HL-60 (cell line): ENCODE data around the gene MAP7.

Experiments
- DNase-seq, 2 experiments: peaks; one replicate each; pipeline ENCODE4 v3.0.0-alpha.2; 2010 to 2020; ENCODE audit warnings: low read depth in 1 of 2, low spot score in 1 of 2
- H3K27ac ChIP-seq: fragments of 250-450 bp; sonication (Bioruptor Pico); replicated peaks from 2 replicates; pipeline ENCODE4 v1.5.1; 2020; ENCODE audit warnings: mild to moderate bottlenecking, moderate library complexity
- H3K27me3 ChIP-seq: fragments of 250-450 bp; sonication (Bioruptor Pico); 2 replicates; pipeline ENCODE4 v1.5.1; 2021; ENCODE audit warnings: mild to moderate bottlenecking, moderate library complexity; ENCODE audit not compliant: insufficient read depth, poor library complexity, severe bottlenecking
- H3K4me3 ChIP-seq: replicated peaks from 2 replicates; pipeline ENCODE4 v1.5.1; 2011; ENCODE audit warnings: mild to moderate bottlenecking, control low read depth, low read length; ENCODE audit not compliant: insufficient read depth
- GABPA ChIP-seq: IDR thresholded peaks from 2 replicates; pipeline ENCODE4 v1.6.1; 2012; ENCODE audit warnings: low read depth
- POLR2AphosphoS5 ChIP-seq: IDR thresholded peaks from 2 replicates; pipeline ENCODE4 v1.6.1; 2012; ENCODE audit warnings: low read depth
- SPI1 ChIP-seq: IDR thresholded peaks from 2 replicates; pipeline ENCODE4 v1.6.1; 2012; ENCODE audit warnings: low read depth, mild to moderate bottlenecking, borderline replicate concordance
- TF ChIP-seq, protein P1 (sequence below): IDR thresholded peaks from 2 replicates; pipeline ENCODE4 v1.6.1; 2012; ENCODE audit warnings: low read depth; ENCODE audit not compliant: insufficient replicate concordance
- TF ChIP-seq, protein P2 (sequence below): IDR thresholded peaks from one replicate; pipeline ENCODE4 v1.5.1; 2011; ENCODE audit warnings: low read length, control low read depth, inconsistent platforms; ENCODE audit not compliant: insufficient read depth

The MAP7 gene

DNA sequence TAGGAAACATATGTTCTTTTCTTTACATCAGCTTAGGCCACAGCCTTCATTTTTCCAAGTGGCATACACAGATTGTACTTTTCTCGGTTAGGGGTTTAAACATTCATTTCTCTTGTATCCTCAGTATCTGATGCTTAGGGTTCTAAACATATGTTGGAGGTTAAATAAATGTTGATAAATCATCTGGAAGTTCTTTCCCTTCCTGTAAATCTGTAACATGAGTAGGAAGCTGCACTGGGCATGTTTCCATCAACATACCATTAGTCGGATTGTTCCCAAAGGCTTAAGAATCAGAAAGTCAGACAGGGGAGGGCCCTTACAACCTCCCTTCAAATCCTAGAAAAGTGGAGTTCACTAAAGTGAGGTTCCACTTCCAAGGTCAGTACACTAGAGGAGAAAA, 205.8 kb downstream of the MAP7 start:
- DNase-seq, result no peak
- Histone ChIP-seq H3K4me3 (no peak overlapping the region), H3K27ac (no peak overlapping the region), H3K27me3 (no peaks in the 10 kb centered on the region)
- TF ChIP-seq POLR2AphosphoS5 (no peak), GABPA (no peak), SPI1 (no peak)
- TF ChIP-seq, protein P1, sequence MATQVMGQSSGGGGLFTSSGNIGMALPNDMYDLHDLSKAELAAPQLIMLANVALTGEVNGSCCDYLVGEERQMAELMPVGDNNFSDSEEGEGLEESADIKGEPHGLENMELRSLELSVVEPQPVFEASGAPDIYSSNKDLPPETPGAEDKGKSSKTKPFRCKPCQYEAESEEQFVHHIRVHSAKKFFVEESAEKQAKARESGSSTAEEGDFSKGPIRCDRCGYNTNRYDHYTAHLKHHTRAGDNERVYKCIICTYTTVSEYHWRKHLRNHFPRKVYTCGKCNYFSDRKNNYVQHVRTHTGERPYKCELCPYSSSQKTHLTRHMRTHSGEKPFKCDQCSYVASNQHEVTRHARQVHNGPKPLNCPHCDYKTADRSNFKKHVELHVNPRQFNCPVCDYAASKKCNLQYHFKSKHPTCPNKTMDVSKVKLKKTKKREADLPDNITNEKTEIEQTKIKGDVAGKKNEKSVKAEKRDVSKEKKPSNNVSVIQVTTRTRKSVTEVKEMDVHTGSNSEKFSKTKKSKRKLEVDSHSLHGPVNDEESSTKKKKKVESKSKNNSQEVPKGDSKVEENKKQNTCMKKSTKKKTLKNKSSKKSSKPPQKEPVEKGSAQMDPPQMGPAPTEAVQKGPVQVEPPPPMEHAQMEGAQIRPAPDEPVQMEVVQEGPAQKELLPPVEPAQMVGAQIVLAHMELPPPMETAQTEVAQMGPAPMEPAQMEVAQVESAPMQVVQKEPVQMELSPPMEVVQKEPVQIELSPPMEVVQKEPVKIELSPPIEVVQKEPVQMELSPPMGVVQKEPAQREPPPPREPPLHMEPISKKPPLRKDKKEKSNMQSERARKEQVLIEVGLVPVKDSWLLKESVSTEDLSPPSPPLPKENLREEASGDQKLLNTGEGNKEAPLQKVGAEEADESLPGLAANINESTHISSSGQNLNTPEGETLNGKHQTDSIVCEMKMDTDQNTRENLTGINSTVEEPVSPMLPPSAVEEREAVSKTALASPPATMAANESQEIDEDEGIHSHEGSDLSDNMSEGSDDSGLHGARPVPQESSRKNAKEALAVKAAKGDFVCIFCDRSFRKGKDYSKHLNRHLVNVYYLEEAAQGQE, result no peak
- TF ChIP-seq, protein P2, sequence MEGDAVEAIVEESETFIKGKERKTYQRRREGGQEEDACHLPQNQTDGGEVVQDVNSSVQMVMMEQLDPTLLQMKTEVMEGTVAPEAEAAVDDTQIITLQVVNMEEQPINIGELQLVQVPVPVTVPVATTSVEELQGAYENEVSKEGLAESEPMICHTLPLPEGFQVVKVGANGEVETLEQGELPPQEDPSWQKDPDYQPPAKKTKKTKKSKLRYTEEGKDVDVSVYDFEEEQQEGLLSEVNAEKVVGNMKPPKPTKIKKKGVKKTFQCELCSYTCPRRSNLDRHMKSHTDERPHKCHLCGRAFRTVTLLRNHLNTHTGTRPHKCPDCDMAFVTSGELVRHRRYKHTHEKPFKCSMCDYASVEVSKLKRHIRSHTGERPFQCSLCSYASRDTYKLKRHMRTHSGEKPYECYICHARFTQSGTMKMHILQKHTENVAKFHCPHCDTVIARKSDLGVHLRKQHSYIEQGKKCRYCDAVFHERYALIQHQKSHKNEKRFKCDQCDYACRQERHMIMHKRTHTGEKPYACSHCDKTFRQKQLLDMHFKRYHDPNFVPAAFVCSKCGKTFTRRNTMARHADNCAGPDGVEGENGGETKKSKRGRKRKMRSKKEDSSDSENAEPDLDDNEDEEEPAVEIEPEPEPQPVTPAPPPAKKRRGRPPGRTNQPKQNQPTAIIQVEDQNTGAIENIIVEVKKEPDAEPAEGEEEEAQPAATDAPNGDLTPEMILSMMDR, result no peak

DNA sequence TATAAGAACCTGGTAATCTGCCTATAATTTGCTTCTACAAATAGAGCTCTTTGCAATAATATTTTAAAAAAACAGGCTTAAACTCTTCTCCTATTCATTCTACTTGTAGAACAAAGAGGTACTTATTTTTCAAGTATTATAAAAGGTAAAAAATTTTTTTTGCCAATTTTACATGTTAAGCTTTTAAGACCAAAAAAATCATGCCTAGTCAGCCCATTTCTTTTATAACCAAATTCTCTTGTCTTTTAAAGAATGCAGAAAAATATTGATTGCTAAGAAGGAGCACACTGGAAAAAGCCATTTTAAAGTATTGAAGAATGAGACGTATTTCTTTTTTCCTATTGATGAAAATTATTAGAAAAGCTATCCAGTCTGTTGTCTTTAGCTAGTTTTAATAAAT, 206.5 kb downstream of the MAP7 start:
- TF ChIP-seq, protein P1, result no peak
- TF ChIP-seq, protein P2, result no peak
- TF ChIP-seq SPI1, result no peak
- Histone ChIP-seq H3K27me3 (no peaks in the 10 kb centered on the region), H3K27ac (no peak overlapping the region), H3K4me3 (no peak overlapping the region)
- no peak for DNase-seq

DNA sequence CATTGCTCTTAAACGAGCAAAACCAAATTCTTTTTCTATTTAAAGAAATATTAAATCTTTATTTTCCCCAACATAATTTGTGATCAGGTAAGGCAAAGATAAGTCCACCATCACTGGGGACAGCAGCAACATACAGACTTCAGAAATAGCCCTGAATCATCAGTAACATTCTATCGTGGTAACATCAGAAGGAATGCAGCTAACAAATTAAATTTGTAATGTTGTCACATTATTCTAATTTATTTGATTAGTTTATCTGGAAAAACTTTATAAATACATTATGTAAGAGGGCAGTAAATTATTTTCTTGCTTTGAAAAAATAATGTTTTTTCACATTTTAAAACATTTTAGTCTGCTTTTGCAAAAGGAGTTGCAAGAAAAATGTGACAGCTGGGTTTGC, 206.9 kb downstream of the MAP7 start:
- DNase-seq, result no peak
- TF ChIP-seq GABPA (no peak), POLR2AphosphoS5 (no peak), SPI1 (no peak)
- TF ChIP-seq, protein P2, result no peak
- TF ChIP-seq, protein P1, result no peak
- Histone ChIP-seq H3K4me3 (no peak overlapping the region), H3K27ac (no peak overlapping the region), H3K27me3 (no peaks in the 10 kb centered on the region)
